ENCODE results near the gene ANKRD11. TPM values are rescaled to one million over a fixed set of nuclear protein-coding genes. Genes with fewer than 3 reads are reported as not detected.
"Not testable (repeated sequence)": the region's sequence is repeated elsewhere in the genome, so short reads cannot be mapped to it uniquely, and the experiment has no call there.

Gene ANKRD11
- total RNA-seq, 1 donor = 97.4 TPM

DNA sequence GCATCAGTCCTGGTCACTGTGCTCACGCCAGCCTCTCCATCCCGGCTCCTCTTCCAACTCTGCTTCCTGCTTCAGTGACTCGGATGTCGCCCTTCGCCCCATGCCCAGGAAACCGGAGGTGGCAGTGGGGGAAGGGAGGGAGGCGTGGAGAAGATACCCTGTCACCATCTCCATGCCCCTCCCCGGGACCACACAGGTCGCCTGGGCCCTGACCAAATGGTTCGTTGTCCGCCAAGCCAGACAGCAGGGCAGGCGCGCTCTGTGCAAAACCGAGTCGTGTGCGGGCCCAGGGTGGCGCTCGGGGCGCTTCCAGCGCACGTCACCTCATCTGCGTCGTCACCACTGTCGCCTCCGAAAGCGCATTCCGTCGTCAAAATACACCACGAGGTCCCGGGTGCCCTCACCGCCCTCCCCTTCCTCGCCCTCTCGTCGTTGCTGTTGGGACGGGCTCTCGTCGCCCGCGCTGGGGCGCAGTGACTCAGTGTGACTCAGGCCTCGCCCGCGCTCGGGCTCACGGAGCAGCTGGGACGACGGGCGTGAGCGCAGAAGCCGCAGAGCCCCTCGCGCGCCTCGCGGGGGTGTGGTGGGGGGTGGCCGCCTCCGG lies 233.6 kb downstream of the ANKRD11 start:
- Histone ChIP-seq H4K20me1 (ENCODE audit: insufficient read depth, low read length) (no peaks in the 10 kb centered on the region), H3K4me1 (ENCODE audit: insufficient read depth, low read length) (peaks cover 3% of the 10 kb centered on the region), H3K79me2 (ENCODE audit: insufficient read depth, low read length) (no peaks in the 10 kb centered on the region), H3K4me3 (ENCODE audit: insufficient read depth, low read length) (peak overlapping the region; percentile 68), H3K27ac (ENCODE audit: low read depth, low read length) (no peak overlapping the region), H3K27me3 (ENCODE audit: insufficient read depth, low read length) (no peaks in the 10 kb centered on the region), H3K4me2 (ENCODE audit: insufficient read depth, low read length) (peak overlapping the region; percentile 69), H3K36me3 (ENCODE audit: insufficient read depth, low read length) (no peaks in the 10 kb centered on the region), H3K9me3 (ENCODE audit: low read depth, low read length) (no peaks in the 10 kb centered on the region), H2AFZ (ENCODE audit: low read length) (peak overlapping the region; percentile 74)
- DNase-seq (ENCODE audit: insufficient read length, low spot score, missing footprints) = peak; percentile 98
- TF ChIP-seq, protein P1, sequence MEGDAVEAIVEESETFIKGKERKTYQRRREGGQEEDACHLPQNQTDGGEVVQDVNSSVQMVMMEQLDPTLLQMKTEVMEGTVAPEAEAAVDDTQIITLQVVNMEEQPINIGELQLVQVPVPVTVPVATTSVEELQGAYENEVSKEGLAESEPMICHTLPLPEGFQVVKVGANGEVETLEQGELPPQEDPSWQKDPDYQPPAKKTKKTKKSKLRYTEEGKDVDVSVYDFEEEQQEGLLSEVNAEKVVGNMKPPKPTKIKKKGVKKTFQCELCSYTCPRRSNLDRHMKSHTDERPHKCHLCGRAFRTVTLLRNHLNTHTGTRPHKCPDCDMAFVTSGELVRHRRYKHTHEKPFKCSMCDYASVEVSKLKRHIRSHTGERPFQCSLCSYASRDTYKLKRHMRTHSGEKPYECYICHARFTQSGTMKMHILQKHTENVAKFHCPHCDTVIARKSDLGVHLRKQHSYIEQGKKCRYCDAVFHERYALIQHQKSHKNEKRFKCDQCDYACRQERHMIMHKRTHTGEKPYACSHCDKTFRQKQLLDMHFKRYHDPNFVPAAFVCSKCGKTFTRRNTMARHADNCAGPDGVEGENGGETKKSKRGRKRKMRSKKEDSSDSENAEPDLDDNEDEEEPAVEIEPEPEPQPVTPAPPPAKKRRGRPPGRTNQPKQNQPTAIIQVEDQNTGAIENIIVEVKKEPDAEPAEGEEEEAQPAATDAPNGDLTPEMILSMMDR (IDR thresholded peaks at IDR 0.05; ENCODE audit: extremely low read depth, low read depth, low read length) = no peak

DNA sequence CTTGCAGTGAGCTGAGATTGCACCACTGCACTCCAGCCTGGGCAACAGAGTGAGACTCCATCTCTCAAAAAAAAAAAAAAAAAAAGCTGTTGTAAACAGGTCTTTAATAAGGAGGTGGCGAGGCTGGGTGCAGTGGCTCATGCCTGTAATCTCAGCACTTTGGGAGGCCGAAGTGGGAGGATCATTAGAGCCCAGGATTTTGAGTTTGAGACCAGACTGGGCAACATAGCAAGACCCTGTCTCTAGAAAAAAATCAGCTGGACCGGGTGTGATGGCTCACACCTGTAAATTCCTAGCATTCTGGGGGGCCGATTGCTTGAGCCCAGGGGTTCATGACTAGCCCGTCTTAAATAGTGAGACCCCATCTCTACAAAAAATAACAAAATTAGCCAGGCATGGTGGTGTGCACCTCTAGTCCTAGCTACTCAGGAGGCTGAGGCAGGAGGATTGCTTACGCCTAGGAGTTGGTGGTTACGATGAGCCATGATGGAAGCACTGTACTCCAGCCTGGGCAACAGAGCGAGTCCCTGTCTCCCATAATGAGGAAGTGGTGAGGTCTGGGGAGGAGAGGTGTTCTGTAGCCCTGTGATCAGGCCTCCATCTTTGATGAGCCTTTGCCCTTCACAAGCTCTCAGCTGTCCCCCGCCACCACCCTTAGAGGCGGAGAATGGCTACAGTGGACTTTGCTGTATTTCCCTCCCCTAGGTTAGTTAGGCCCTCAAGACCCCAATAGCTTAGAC lies 236.6 kb downstream of the ANKRD11 start:
- no peak overlapping the region for H3K4me3 ChIP-seq (ENCODE audit: insufficient read depth, low read length)
- H3K36me3 ChIP-seq (ENCODE audit: insufficient read depth, low read length) = no peaks in the 10 kb centered on the region
- H3K4me1 ChIP-seq (ENCODE audit: insufficient read depth, low read length) = peaks cover 3% of the 10 kb centered on the region
- no peaks in the 10 kb centered on the region for H3K9me3 ChIP-seq (ENCODE audit: low read depth, low read length)
- H3K27ac ChIP-seq (ENCODE audit: low read depth, low read length) = no peak overlapping the region
- no peaks in the 10 kb centered on the region for H3K79me2 ChIP-seq (ENCODE audit: insufficient read depth, low read length)
- H3K27me3 ChIP-seq (ENCODE audit: insufficient read depth, low read length) = no peaks in the 10 kb centered on the region
- peak; percentile 85 for DNase-seq (ENCODE audit: insufficient read length, low spot score, missing footprints)
- TF ChIP-seq, protein P1 (IDR thresholded peaks at IDR 0.05; ENCODE audit: extremely low read depth, low read depth, low read length) = no peak
- no peaks in the 10 kb centered on the region for H4K20me1 ChIP-seq (ENCODE audit: insufficient read depth, low read length)
- no peak overlapping the region for H2AFZ ChIP-seq (ENCODE audit: low read length)
- H3K4me2 ChIP-seq (ENCODE audit: insufficient read depth, low read length) = no peak overlapping the region

DNA sequence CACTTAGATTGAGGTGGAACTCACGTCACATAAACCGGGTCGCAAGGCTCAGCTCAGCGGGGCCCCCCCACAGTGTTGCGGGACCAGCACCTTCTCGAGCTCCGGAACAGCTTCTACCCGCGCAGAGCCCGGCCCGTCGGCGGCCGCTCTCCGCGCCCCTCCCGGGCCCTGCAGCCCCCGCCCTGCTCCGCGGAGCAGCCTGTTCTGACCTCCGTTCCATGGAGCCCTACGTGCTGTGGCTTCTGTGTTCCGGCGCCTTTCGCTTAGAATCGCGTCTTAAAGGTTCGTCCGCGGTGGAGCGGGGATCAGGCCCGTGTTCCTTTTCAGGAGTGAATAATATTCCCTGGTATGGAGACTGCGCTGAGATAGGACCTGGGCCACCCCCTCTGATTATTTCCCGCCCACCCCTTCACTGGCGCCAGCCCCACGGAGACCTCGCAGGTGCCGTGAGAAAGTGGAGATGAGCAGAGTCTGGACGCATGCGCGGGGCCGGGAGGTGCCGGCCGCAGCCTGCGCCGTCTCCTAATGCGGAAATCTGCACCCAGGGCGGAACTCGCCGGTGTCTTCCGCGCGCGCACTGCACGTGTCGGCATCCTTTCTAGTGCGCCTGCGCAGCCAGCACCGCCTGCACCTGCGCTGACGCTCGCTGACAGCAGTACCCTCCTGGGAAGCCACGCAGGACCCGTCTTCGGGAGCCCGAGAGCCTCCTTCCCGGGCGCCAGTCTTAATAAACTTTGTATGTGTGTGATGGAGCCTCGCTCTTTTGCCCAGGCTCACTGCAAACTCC lies 242.0 kb downstream of the ANKRD11 start:
- Histone ChIP-seq H3K27me3 (ENCODE audit: insufficient read depth, low read length) (no peaks in the 10 kb centered on the region), H3K27ac (ENCODE audit: low read depth, low read length) (no peak overlapping the region), H3K4me1 (ENCODE audit: insufficient read depth, low read length) (no peaks in the 10 kb centered on the region), H3K9me3 (ENCODE audit: low read depth, low read length) (no peaks in the 10 kb centered on the region), H3K79me2 (ENCODE audit: insufficient read depth, low read length) (no peaks in the 10 kb centered on the region), H3K36me3 (ENCODE audit: insufficient read depth, low read length) (no peaks in the 10 kb centered on the region), H3K4me3 (ENCODE audit: insufficient read depth, low read length) (peak overlapping the region; percentile 67), H3K4me2 (ENCODE audit: insufficient read depth, low read length) (peak overlapping the region; percentile 66), H4K20me1 (ENCODE audit: insufficient read depth, low read length) (no peaks in the 10 kb centered on the region), H2AFZ (ENCODE audit: low read length) (peak overlapping the region; percentile 59)
- peak; percentile 62 for DNase-seq (ENCODE audit: insufficient read length, low spot score, missing footprints)
- TF ChIP-seq, protein P1 (IDR thresholded peaks at IDR 0.05; ENCODE audit: extremely low read depth, low read depth, low read length) = no peak

DNA sequence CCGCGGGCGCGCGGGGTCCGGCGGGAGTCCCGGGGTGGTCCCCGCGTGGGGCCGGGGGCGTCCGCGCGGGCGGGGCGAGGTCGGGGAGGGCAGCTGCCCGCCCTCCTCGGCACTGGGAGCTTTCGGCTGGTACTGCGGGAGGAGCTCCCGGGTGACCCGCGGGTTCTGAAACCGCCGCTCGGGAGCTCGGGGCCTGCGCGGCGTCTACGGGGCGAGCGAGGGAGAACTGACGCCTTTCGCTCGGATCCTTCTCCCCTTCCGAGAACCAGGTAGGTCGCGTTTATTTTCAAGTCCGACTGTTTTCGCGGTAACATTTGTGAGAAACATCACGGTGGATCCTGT lies 242.7 kb downstream of the ANKRD11 start:
- not testable (repeated sequence) for H3K36me3 ChIP-seq (ENCODE audit: insufficient read depth, low read length); H3K9me3 ChIP-seq (ENCODE audit: low read depth, low read length); H3K4me1 ChIP-seq (ENCODE audit: insufficient read depth, low read length); H3K79me2 ChIP-seq (ENCODE audit: insufficient read depth, low read length); H3K27me3 ChIP-seq (ENCODE audit: insufficient read depth, low read length); H4K20me1 ChIP-seq (ENCODE audit: insufficient read depth, low read length); DNase-seq (ENCODE audit: insufficient read length, low spot score, missing footprints); H3K27ac ChIP-seq (ENCODE audit: low read depth, low read length)
- Histone ChIP-seq H2AFZ (ENCODE audit: low read length) (peak overlapping the region; percentile 59), H3K4me2 (ENCODE audit: insufficient read depth, low read length) (peak overlapping the region; percentile 66), H3K4me3 (ENCODE audit: insufficient read depth, low read length) (peak overlapping the region; percentile 67)
